ENCODE measurements around the gene ANAPC2.

Gene ANAPC2, protein sequence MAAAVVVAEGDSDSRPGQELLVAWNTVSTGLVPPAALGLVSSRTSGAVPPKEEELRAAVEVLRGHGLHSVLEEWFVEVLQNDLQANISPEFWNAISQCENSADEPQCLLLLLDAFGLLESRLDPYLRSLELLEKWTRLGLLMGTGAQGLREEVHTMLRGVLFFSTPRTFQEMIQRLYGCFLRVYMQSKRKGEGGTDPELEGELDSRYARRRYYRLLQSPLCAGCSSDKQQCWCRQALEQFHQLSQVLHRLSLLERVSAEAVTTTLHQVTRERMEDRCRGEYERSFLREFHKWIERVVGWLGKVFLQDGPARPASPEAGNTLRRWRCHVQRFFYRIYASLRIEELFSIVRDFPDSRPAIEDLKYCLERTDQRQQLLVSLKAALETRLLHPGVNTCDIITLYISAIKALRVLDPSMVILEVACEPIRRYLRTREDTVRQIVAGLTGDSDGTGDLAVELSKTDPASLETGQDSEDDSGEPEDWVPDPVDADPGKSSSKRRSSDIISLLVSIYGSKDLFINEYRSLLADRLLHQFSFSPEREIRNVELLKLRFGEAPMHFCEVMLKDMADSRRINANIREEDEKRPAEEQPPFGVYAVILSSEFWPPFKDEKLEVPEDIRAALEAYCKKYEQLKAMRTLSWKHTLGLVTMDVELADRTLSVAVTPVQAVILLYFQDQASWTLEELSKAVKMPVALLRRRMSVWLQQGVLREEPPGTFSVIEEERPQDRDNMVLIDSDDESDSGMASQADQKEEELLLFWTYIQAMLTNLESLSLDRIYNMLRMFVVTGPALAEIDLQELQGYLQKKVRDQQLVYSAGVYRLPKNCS

GRCh38 chr9:137188490-137189296 is at the start of gene ANAPC2, which contains the start of gene SSNA1:
Gene ANAPC2, minus strand, starts transcription at chr9:137188560. Its CDS starts 28 bp downstream, at chr9:137188532.
Gene SSNA1, plus strand, starts transcription at chr9:137188676. Its CDS starts 51 bp downstream, at chr9:137188727.
- POLR2A ChIA-PET: interaction anchor here (0.6 to 2.7 kb wide), 22 partner anchors 10 to 102 kb away, joined by 3 to 19 read pairs (median 6); partner anchors contain the start of genes CYSRT1, LRRC26, MAN1B1 and NDOR1
- CTCF ChIA-PET: interaction anchor here (0.5 to 1.5 kb wide), 3 partner anchors 48 to 121 kb away, joined by 3 to 5 read pairs (median 3); no protein-coding TSS in a partner anchor
- peak; percentile 95 for DNase-seq (ENCODE audit: extremely low spot score)

DNA sequence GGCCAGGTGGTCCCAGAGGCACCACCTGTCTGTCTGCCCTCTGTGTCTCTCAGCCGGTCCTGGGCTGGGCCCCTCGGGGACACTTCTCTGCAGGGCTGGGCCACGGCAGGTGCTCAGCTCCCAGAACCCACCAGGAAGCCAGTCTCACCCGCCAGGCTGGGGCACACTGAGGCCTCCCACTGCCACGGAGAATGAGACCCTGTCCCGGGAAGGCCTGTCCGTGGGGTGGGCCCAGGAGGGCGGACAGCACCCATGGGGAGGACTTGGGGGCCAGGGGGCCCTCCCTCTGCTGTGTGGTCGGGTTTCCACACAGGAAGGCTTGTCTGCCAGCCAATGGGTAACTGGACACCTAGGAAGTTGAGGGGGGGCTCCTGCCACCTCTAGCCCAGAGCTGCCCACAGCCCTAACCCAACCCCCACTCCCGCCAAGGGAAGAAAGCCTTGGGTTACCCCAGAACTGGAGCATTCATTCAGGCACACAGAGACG is 48.6 kb upstream of the ANAPC2 start:
- TF ChIP-seq, protein P1, sequence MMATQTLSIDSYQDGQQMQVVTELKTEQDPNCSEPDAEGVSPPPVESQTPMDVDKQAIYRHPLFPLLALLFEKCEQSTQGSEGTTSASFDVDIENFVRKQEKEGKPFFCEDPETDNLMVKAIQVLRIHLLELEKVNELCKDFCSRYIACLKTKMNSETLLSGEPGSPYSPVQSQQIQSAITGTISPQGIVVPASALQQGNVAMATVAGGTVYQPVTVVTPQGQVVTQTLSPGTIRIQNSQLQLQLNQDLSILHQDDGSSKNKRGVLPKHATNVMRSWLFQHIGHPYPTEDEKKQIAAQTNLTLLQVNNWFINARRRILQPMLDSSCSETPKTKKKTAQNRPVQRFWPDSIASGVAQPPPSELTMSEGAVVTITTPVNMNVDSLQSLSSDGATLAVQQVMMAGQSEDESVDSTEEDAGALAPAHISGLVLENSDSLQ (IDR thresholded peaks at IDR 0.05): no peak
- TF ChIP-seq SUZ12 (IDR thresholded peaks at IDR 0.05) (no peak), L3MBTL2 (conservative IDR thresholded peaks at IDR 0.05) (no peak), FOXK2 (IDR thresholded peaks at IDR 0.05) (no peak), TARDBP (IDR thresholded peaks at IDR 0.05) (no peak), FOXM1 (IDR thresholded peaks at IDR 0.05; ENCODE audit: borderline replicate concordance) (no peak), CTBP1 (IDR thresholded peaks at IDR 0.05; ENCODE audit: borderline replicate concordance) (no peak)
- ChIA-PET POLR2A (interaction anchor here (0.7 to 2.3 kb wide), 7 partner anchors 12 to 150 kb away, joined by 3 to 10 read pairs (median 5); partner anchors contain the start of genes CYSRT1 and MAN1B1), CTCF (interaction anchor here (0.6 to 1.3 kb wide), 22 partner anchors 9 to 629 kb away, joined by 3 to 9 read pairs (median 4); partner anchors contain the start of genes CYSRT1, RNF224 and SAPCD2)
- DNase-seq (ENCODE audit: extremely low spot score): no peak

More at GRCh38 chr9:137188490-137189296, at the start of gene ANAPC2, which contains the start of gene SSNA1:
- 0 out of 2 replicates have a peak, but pooled peaks have one; percentile 3 for TF ChIP-seq ARNT (IDR thresholded peaks at IDR 0.05)
- no peak for TF ChIP-seq TARDBP (IDR thresholded peaks at IDR 0.05)

GRCh38 chr9:137236238-137236935 is 48.0 kb upstream of the ANAPC2 start:
- DNase-seq (ENCODE audit: extremely low spot score): peak; percentile 88
- TF ChIP-seq ARNT (IDR thresholded peaks at IDR 0.05): peak; percentile 42; the same call in 1 of the 2 replicates
- no peak for TF ChIP-seq FOXK2 (IDR thresholded peaks at IDR 0.05)
- peak; percentile 79 for TF ChIP-seq FOXM1 (IDR thresholded peaks at IDR 0.05; ENCODE audit: borderline replicate concordance)
- 0 out of 2 replicates have a peak, but pooled peaks have one; percentile 21 for TF ChIP-seq LEF1 (IDR thresholded peaks at IDR 0.05; ENCODE audit: borderline replicate concordance)
- no peak for TF ChIP-seq SUZ12 (IDR thresholded peaks at IDR 0.05)
- peak; percentile 32; the same call in 1 of the 2 replicates for TF ChIP-seq TARDBP (IDR thresholded peaks at IDR 0.05)
- ChIA-PET POLR2A (interaction anchor here (0.7 to 2.3 kb wide), 7 partner anchors 11 to 150 kb away, joined by 3 to 10 read pairs (median 5); partner anchors contain the start of genes CYSRT1 and MAN1B1), CTCF (interaction anchor here (0.6 to 1.3 kb wide), 20 partner anchors 9 to 475 kb away, joined by 3 to 9 read pairs (median 4); partner anchors contain the start of genes CYSRT1, RNF224 and SAPCD2)

DNA sequence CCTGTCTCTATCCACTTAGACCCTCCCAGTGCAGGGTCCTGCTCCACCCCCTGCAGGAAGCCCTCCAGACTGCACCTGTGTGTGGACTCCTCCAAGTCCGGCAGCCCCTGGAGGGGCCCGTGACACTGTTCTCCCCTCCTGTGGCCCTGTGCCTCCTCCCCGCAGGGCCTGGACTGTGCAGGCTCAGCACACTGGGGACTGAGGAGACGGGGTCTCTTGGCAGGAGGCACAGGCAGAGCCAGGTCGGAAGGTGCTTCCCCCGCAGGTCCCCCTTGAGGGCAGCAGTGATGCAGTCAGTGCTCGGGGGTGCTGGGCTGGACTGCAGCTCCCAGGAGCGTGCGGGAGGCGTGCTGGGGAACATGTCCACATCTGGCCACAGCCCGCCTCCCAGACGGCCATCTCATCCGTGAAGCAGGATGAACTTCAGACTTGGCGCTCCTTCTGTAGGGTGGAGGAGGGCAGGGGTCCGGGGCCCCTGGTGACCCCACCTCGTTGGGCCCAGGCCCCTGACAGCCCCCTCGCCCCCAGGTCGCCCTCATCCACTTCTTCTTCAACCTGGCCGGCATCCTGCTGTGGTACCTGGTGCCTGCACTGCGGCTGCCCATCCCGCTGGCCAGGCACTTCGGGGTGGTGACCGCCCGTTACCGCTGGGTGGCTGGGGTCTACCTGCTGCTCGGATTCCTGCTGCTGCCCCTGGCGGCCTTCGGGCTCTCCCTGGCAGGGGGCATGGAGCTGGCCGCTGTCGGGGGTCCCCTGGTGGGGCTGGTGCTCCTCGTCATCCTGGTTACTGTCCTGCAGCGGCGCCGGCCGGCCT is 47.3 kb upstream of the ANAPC2 start:
- DNase-seq (ENCODE audit: extremely low spot score): no peak
- TF ChIP-seq HDGF (IDR thresholded peaks at IDR 0.05; ENCODE audit: borderline replicate concordance) (no peak), ZNF384 (IDR thresholded peaks at IDR 0.05) (no peak), BHLHE40 (IDR thresholded peaks at IDR 0.05; ENCODE audit: borderline replicate concordance) (no peak), ARNT (IDR thresholded peaks at IDR 0.05) (no peak), L3MBTL2 (conservative IDR thresholded peaks at IDR 0.05) (no peak), SP1 (IDR thresholded peaks at IDR 0.05) (no peak), FOXM1 (IDR thresholded peaks at IDR 0.05; ENCODE audit: borderline replicate concordance) (no peak), TARDBP (IDR thresholded peaks at IDR 0.05) (no peak), SUZ12 (IDR thresholded peaks at IDR 0.05) (no peak), LEF1 (IDR thresholded peaks at IDR 0.05; ENCODE audit: borderline replicate concordance) (no peak), NFRKB (IDR thresholded peaks at IDR 0.05) (no peak), ELF4 (IDR thresholded peaks at IDR 0.05) (no peak), CTBP1 (IDR thresholded peaks at IDR 0.05; ENCODE audit: borderline replicate concordance) (no peak), FOXA1 (IDR thresholded peaks at IDR 0.05) (no peak), FOXK2 (IDR thresholded peaks at IDR 0.05) (no peak)
- TF ChIP-seq, protein P1 (IDR thresholded peaks at IDR 0.05): no peak
- ChIA-PET CTCF (interaction anchor here (1.0 kb wide), 2 partner anchors 110 to 166 kb away, joined by 3 to 4 read pairs; partner anchors contain the start of gene SAPCD2), POLR2A (interaction anchor here (1.0 to 2.3 kb wide), 3 partner anchors 10 to 19 kb away, joined by 3 to 10 read pairs (median 8); partner anchors contain the start of gene CYSRT1)

All from HEK293T (cell line).